Stimulated activated naive B cell treated with anti-CD40 and anti-IgM and Interleukin-4, amounts not matched to agents 10 μg/mL and 1 μg/mL and 100 μg/mL, for 72 hours (primary cell): ENCODE measurements around the gene TBC1D1.

Experiments
- ATAC-seq, 2 donors: fragments of 150-1000 bp; cut with Tn5 transposase; replicated peaks; 2 replicates each; pipeline ENCODE4 v1.10.0; 2021; ENCODE audit warnings: moderate library complexity in 1 of 2
- DNase-seq: peaks from one replicate; pipeline ENCODE4 v3.0.0; 2021
- H3K27ac Mint-ChIP-seq: one replicate; pipeline ENCODE4 v1.8.0; 2022; ENCODE audit warnings: mild to moderate bottlenecking, mixed read lengths
- H3K27me3 Mint-ChIP-seq, 2 donors: one replicate each; pipeline ENCODE4 v1.8.0; 2022; ENCODE audit warnings: mixed read lengths in 2 of 2
- H3K36me3 Mint-ChIP-seq, 2 donors: one replicate each; pipeline ENCODE4 v1.8.0; 2022; ENCODE audit warnings: mixed read lengths in 2 of 2, mild to moderate bottlenecking in 1 of 2
- H3K4me1 Mint-ChIP-seq, 2 donors: one replicate each; pipeline ENCODE4 v1.8.0; 2022; ENCODE audit warnings: mixed read lengths in 2 of 2, mild to moderate bottlenecking in 1 of 2
- H3K4me3 Mint-ChIP-seq, 2 donors: one replicate each; pipeline ENCODE4 v1.8.0; 2022; ENCODE audit warnings: mild to moderate bottlenecking in 2 of 2, mixed read lengths in 2 of 2, moderate library complexity in 1 of 2
- H3K9me3 Mint-ChIP-seq, 2 donors: one replicate each; pipeline ENCODE4 v1.8.0; 2022; ENCODE audit warnings: mixed read lengths in 2 of 2, mild to moderate bottlenecking in 1 of 2

Gene TBC1D1, protein sequence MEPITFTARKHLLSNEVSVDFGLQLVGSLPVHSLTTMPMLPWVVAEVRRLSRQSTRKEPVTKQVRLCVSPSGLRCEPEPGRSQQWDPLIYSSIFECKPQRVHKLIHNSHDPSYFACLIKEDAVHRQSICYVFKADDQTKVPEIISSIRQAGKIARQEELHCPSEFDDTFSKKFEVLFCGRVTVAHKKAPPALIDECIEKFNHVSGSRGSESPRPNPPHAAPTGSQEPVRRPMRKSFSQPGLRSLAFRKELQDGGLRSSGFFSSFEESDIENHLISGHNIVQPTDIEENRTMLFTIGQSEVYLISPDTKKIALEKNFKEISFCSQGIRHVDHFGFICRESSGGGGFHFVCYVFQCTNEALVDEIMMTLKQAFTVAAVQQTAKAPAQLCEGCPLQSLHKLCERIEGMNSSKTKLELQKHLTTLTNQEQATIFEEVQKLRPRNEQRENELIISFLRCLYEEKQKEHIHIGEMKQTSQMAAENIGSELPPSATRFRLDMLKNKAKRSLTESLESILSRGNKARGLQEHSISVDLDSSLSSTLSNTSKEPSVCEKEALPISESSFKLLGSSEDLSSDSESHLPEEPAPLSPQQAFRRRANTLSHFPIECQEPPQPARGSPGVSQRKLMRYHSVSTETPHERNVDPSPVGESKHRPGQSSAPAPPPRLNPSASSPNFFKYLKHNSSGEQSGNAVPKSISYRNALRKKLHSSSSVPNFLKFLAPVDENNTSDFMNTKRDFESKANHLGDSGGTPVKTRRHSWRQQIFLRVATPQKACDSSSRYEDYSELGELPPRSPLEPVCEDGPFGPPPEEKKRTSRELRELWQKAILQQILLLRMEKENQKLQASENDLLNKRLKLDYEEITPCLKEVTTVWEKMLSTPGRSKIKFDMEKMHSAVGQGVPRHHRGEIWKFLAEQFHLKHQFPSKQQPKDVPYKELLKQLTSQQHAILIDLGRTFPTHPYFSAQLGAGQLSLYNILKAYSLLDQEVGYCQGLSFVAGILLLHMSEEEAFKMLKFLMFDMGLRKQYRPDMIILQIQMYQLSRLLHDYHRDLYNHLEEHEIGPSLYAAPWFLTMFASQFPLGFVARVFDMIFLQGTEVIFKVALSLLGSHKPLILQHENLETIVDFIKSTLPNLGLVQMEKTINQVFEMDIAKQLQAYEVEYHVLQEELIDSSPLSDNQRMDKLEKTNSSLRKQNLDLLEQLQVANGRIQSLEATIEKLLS (N-terminal part only)

DNA sequence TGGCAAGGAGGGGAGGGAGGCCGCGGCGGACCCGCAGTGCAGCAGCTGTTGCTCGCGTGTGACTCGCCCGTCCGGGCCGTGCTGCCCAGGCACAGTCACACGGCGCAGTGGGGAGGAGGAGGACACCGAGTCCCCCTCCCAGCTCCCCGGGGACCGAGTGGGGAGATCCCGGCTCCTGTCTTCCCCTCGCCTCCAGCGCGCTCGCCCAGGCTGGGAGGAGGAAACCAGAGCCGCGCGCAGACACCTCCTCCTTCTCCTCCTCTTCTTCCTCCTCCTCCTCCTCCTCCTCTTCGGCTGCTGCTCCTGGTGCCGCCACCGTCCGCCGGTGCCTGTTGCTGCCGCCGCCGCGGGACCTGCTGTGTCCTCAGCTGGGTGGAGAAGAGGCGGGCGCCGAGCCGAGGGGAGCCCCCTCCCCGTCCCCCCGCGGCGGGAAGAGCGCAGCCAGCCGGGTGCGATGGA lies at the start of gene TBC1D1:
TBC1D1 (plus strand) TSS at position 284 of the 459 bp plus-strand sequence. CDS start 11,012 bp downstream, outside the sequence.
- DNase-seq (peak; percentile 76), ATAC-seq (peak; percentile 47 to 55)
- H3K4me3 Mint-ChIP-seq = peak within 1 kb of the TSS; percentile 80 to 81
- H3K4me1 Mint-ChIP-seq = peaks cover 38 to 56% of the 10 kb centered on the region in 2 donors
- H3K27me3 Mint-ChIP-seq = no peaks in the 10 kb centered on the region
- peaks cover 0 to 2% of the 10 kb centered on the region in 2 donors for H3K36me3 Mint-ChIP-seq
- H3K9me3 Mint-ChIP-seq = no peaks in the 10 kb centered on the region
- H3K27ac Mint-ChIP-seq = peak within 1 kb of the TSS; percentile 95

GRCh38 chr4:37844204-37844603 lies 46.7 kb upstream of the TBC1D1 start:
- ATAC-seq (no peak), DNase-seq (no peak)
- Mint-ChIP-seq H3K4me3 (no peak overlapping the region), H3K4me1 (peaks cover 0 to 2% of the 10 kb centered on the region in 2 donors), H3K36me3 (peaks cover 20 to 51% of the 10 kb centered on the region in 2 donors), H3K27me3 (no peaks in the 10 kb centered on the region), H3K27ac (no peak overlapping the region), H3K9me3 (no peaks in the 10 kb centered on the region)

GRCh38 chr4:37845201-37845600 lies 45.7 kb upstream of the TBC1D1 start:
- Mint-ChIP-seq H3K4me1 (peaks cover 0 to 2% of the 10 kb centered on the region in 2 donors), H3K4me3 (no peak overlapping the region), H3K27me3 (no peaks in the 10 kb centered on the region), H3K27ac (no peak overlapping the region), H3K9me3 (no peaks in the 10 kb centered on the region), H3K36me3 (peaks cover 18 to 46% of the 10 kb centered on the region in 2 donors)
- ATAC-seq (no peak), DNase-seq (no peak)

GRCh38 chr4:37847311-37847884 lies 43.5 kb upstream of the TBC1D1 start:
- DNase-seq (no peak), ATAC-seq (no peak)
- Mint-ChIP-seq H3K4me1 (peaks cover 8 to 11% of the 10 kb centered on the region in 2 donors), H3K4me3 (no peak overlapping the region), H3K27ac (no peak overlapping the region), H3K36me3 (peaks cover 14 to 52% of the 10 kb centered on the region in 2 donors), H3K27me3 (no peaks in the 10 kb centered on the region), H3K9me3 (no peaks in the 10 kb centered on the region)

DNA sequence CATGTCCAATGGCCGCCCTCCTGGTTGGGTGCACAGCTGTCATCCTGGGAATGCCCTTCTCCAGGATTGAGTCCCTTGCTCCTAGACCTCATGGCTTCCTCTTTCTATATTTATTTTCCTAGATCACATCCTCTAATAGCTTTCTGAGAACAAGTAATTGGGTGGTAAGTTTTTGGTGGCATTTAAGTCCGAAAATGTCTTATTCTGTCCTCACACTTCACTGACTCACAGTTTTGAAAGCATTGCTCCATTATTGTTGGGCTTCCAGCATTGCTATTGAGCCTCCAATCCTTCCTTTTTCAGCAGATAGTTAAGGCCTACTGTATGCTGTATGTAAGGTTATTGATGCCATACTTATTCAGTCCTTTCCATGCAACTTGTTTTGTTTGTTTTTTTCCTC lies 38.5 kb upstream of the TBC1D1 start:
- no peaks in the 10 kb centered on the region for H3K27me3 Mint-ChIP-seq
- DNase-seq (no peak), ATAC-seq (no peak)
- H3K36me3 Mint-ChIP-seq = peaks cover 21 to 46% of the 10 kb centered on the region in 2 donors
- peaks cover 10 to 18% of the 10 kb centered on the region in 2 donors for H3K4me1 Mint-ChIP-seq
- no peak overlapping the region for H3K4me3 Mint-ChIP-seq
- peak overlapping the region; percentile 72 for H3K27ac Mint-ChIP-seq
- no peaks in the 10 kb centered on the region for H3K9me3 Mint-ChIP-seq

GRCh38 chr4:37858112-37858511 lies 32.8 kb upstream of the TBC1D1 start:
- DNase-seq = no peak
- Mint-ChIP-seq H3K9me3 (no peaks in the 10 kb centered on the region), H3K4me1 (peaks cover 0 to under 1% of the 10 kb centered on the region in 2 donors), H3K27me3 (no peaks in the 10 kb centered on the region), H3K27ac (no peak overlapping the region), H3K4me3 (no peak overlapping the region), H3K36me3 (peaks cover 23 to 37% of the 10 kb centered on the region in 2 donors)
- no peak for ATAC-seq

- Mint-ChIP-seq H3K4me3 (no peak overlapping the region), H3K27ac (no peak overlapping the region), H3K36me3 (peaks cover 25 to 36% of the 10 kb centered on the region in 2 donors), H3K9me3 (no peaks in the 10 kb centered on the region), H3K27me3 (no peaks in the 10 kb centered on the region), H3K4me1 (no peaks in the 10 kb centered on the region)
- no peak for ATAC-seq
- no peak for DNase-seq
These were observed 32.0 kb upstream of the TBC1D1 start for GRCh38 chr4:37858872-37859271.

GRCh38 chr4:37860266-37860665 lies 30.6 kb upstream of the TBC1D1 start:
- H3K9me3 Mint-ChIP-seq = no peaks in the 10 kb centered on the region
- H3K27ac Mint-ChIP-seq = no peak overlapping the region
- DNase-seq (no peak), ATAC-seq (no peak)
- no peak overlapping the region for H3K4me3 Mint-ChIP-seq
- H3K4me1 Mint-ChIP-seq = peaks cover 5 to 9% of the 10 kb centered on the region in 2 donors
- H3K36me3 Mint-ChIP-seq = peaks cover 20 to 31% of the 10 kb centered on the region in 2 donors
- no peaks in the 10 kb centered on the region for H3K27me3 Mint-ChIP-seq

- no peaks in the 10 kb centered on the region for H3K27me3 Mint-ChIP-seq
- H3K36me3 Mint-ChIP-seq = peaks cover 32 to 51% of the 10 kb centered on the region in 2 donors
- no peak for ATAC-seq
- H3K27ac Mint-ChIP-seq = no peak overlapping the region
- H3K4me1 Mint-ChIP-seq = peaks cover 9 to 19% of the 10 kb centered on the region in 2 donors
- DNase-seq = no peak
- H3K9me3 Mint-ChIP-seq = no peaks in the 10 kb centered on the region
- H3K4me3 Mint-ChIP-seq = no peak overlapping the region
These were observed 27.9 kb upstream of the TBC1D1 start for GRCh38 chr4:37862961-37863360.

GRCh38 chr4:37864786-37865185 lies 26.1 kb upstream of the TBC1D1 start:
- Mint-ChIP-seq H3K4me3 (peak overlapping the region in 1 of 2 donors; percentile 30), H3K4me1 (peaks cover 9 to 19% of the 10 kb centered on the region in 2 donors), H3K27ac (peak overlapping the region; percentile 15), H3K9me3 (no peaks in the 10 kb centered on the region), H3K27me3 (no peaks in the 10 kb centered on the region), H3K36me3 (peaks cover 38 to 52% of the 10 kb centered on the region in 2 donors)
- ATAC-seq (peak; percentile 80 to 95), DNase-seq (peak; percentile 20)

DNA sequence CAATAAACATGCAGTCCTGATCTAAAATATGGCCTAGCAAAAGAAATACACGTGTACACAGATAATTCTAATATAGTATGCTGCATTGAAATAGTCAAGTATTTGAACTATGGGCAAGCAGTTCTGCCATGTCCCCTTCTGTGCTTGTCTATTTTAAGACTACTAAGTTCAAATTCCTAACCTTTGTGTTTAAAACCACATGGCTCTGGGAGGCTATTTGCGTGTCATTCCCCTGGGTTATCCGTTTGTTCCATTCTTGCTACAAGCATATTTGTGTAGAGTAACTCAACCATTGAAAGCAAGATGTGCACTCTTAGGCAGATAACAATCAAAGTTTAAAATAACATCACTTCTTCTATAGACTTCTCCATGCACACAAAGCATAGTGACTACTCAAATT lies 25.4 kb upstream of the TBC1D1 start:
- Mint-ChIP-seq H3K4me3 (no peak overlapping the region), H3K9me3 (no peaks in the 10 kb centered on the region), H3K4me1 (peaks cover 9 to 19% of the 10 kb centered on the region in 2 donors), H3K27ac (no peak overlapping the region), H3K36me3 (peaks cover 38 to 52% of the 10 kb centered on the region in 2 donors), H3K27me3 (no peaks in the 10 kb centered on the region)
- no peak for ATAC-seq
- DNase-seq = no peak

GRCh38 chr4:37867102-37867501 lies 23.8 kb upstream of the TBC1D1 start:
- H3K9me3 Mint-ChIP-seq = no peaks in the 10 kb centered on the region
- H3K27ac Mint-ChIP-seq = no peak overlapping the region
- ATAC-seq (no peak), DNase-seq (no peak)
- no peak overlapping the region for H3K4me3 Mint-ChIP-seq
- peaks cover 38 to 51% of the 10 kb centered on the region in 2 donors for H3K36me3 Mint-ChIP-seq
- no peaks in the 10 kb centered on the region for H3K27me3 Mint-ChIP-seq
- peaks cover 11 to 25% of the 10 kb centered on the region in 2 donors for H3K4me1 Mint-ChIP-seq

DNA sequence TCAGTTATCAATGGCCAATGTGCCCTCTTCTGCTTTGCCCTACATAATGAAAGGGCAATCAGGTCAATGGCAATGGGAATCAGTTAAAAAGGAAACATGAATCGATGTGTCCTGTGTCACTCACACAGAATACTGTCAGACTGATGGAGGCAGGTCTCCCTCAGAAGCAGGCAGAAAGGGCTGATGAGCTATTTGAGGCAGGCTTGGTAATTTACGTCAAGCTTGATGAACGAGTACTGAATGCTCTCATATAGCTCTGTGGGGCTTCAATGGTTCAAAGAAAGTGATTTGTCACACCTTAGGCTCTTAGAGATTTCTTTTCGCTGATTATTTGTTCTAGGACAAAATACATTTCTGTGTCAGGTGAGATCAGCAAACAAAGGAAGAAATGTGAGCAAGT lies 22.6 kb upstream of the TBC1D1 start:
- peaks cover 12 to 25% of the 10 kb centered on the region in 2 donors for H3K4me1 Mint-ChIP-seq
- DNase-seq = no peak
- peaks cover 34 to 46% of the 10 kb centered on the region in 2 donors for H3K36me3 Mint-ChIP-seq

More for the DNA sequence above, 22.6 kb upstream of the TBC1D1 start:
- no peaks in the 10 kb centered on the region for H3K9me3 Mint-ChIP-seq
- ATAC-seq = no peak
- no peak overlapping the region for H3K4me3 Mint-ChIP-seq
- H3K27ac Mint-ChIP-seq = no peak overlapping the region
- H3K27me3 Mint-ChIP-seq = no peaks in the 10 kb centered on the region
